OCI-LY3 (cell line): ENCODE measurements around the gene PNLIPRP3.

ENCODE experiments used
- H2AFZ ChIP-seq: fragments of 200-600, 300-600 bp; shearing (Covaris generic); 2 replicates; pipeline ENCODE4 v1.6.0; 2014; ENCODE audit warnings: antibody characterized with exemption, low read depth, low read length
- H3K27ac ChIP-seq: fragments of 200-600, 300-600 bp; sonication (generic); 2 replicates; pipeline ENCODE4 v1.5.1; 2014; ENCODE audit warnings: mild to moderate bottlenecking, low read length, moderate library complexity, mixed read lengths
- H3K27me3 ChIP-seq: fragments of 200-600, 300-600 bp; sonication (generic); 2 replicates; pipeline ENCODE4 v1.6.1; 2014; ENCODE audit warnings: low read depth, low read length, mixed read lengths
- H3K36me3 ChIP-seq: fragments of 200-600, 300-600 bp; sonication (generic); replicated peaks from 2 replicates; pipeline ENCODE3; 2014; ENCODE audit warnings: low read depth, low read length, mixed read lengths
- H3K4me1 ChIP-seq: fragments of 300-600, 200-600 bp; sonication (generic); 2 replicates; pipeline ENCODE4 v1.6.1; 2014; ENCODE audit warnings: low read length, mixed read lengths
- H3K4me2 ChIP-seq: fragments of 200-600, 300-600 bp; sonication (generic); 2 replicates; pipeline ENCODE4 v1.6.1; 2014; ENCODE audit warnings: low read length, mixed read lengths
- H3K4me3 ChIP-seq: fragments of 300-600, 200-600 bp; sonication (generic); 2 replicates; pipeline ENCODE4 v1.5.1; 2014; ENCODE audit warnings: antibody characterized with exemption, mild to moderate bottlenecking, low read length, moderate library complexity
- H3K79me2 ChIP-seq: fragments of 300-600, 200-600 bp; shearing (Covaris generic); 2 replicates; pipeline ENCODE4 v1.6.1; 2014; ENCODE audit warnings: mild to moderate bottlenecking, low read length, mixed read lengths
- H3K9ac ChIP-seq: fragments of 300-600, 200-600 bp; shearing (Covaris generic); 2 replicates; pipeline ENCODE4 v1.6.0; 2014; ENCODE audit warnings: mild to moderate bottlenecking, low read length, moderate library complexity
- H3K9me3 ChIP-seq: fragments of 200-600, 300-600 bp; shearing (Covaris generic); 2 replicates; pipeline ENCODE4 v1.6.1; 2014; ENCODE audit warnings: low read length, mixed read lengths; ENCODE audit not compliant: insufficient read depth
- H4K20me1 ChIP-seq: fragments of 200-600, 300-600 bp; sonication (generic); 2 replicates; pipeline ENCODE4 v1.6.1; 2016; ENCODE audit warnings: low read length, mixed read lengths; ENCODE audit not compliant: insufficient read depth
- CTCF ChIP-seq: fragments of 200-600, 300-600 bp; sonication (generic); IDR thresholded peaks from 2 replicates; pipeline ENCODE4 v1.5.1; 2014; ENCODE audit warnings: antibody characterized with exemption, low read length, low read depth
- EZH2phosphoT487 ChIP-seq: fragments of 200-600 bp; shearing (Covaris generic); IDR thresholded peaks from 2 replicates; pipeline ENCODE4 v1.6.1; 2018; ENCODE audit warnings: antibody characterized with exemption, mixed run types, low read depth

PNLIPRP3 gene

DNA sequence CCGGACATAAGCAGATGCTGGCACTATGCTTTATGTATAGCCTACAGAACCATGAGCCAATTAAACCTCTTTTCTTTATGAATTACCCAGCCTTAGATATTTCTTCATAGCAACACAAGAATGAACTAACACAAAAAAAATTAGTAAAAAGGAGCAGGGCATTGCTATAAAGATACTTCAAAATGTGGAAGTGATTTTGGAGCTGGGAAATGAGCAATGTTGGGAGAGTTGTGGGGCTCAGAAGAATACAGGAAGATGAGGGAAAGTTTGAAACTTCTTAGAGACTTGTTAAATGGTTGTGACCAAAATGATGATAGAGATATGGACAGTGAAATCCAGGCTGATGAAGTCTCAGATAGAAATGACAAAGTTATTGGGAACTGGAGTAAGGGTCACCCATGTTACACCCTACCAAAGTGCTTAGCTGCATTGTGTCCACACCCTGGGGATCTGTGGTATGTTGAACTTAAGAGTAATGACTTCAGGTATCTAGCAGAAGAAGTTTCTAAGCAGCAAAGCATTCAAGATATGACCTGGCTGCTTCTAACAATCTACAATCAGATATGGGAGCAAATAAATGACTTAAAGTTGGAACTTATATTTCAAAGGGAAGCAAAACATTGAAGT is 24.2 kb downstream of the PNLIPRP3 start:
- Histone ChIP-seq H3K79me2 (no peaks in the 10 kb centered on the region), H3K9ac (no peak overlapping the region), H3K4me2 (no peak overlapping the region), H3K4me1 (no peaks in the 10 kb centered on the region), H4K20me1 (no peaks in the 10 kb centered on the region), H3K27me3 (no peaks in the 10 kb centered on the region), H2AFZ (no peak overlapping the region), H3K27ac (no peak overlapping the region), H3K36me3 (no peaks in the 10 kb centered on the region), H3K4me3 (no peak overlapping the region), H3K9me3 (no peaks in the 10 kb centered on the region)
- no peak for TF ChIP-seq EZH2phosphoT487
- TF ChIP-seq CTCF = no peak

DNA sequence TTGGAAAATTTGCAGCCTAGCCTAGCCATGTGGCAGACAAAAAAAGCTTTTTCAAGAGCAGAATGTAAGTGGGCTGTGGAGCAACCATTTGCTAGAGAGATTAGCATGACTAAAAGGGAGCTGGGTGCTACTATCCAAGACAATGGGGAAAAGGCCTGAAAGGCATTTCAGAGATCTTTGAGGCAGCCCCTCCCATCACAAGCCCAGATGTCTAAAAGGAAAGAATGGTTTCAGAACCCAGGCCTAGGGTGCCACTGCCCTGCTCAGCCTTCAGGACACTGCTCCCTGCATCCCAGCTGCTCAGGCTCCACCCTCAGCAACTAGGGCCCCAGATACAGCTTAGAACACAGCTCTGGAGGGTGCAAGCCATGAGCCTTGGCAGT is 24.7 kb downstream of the PNLIPRP3 start:
- H3K79me2 ChIP-seq = no peaks in the 10 kb centered on the region
- no peaks in the 10 kb centered on the region for H3K27me3 ChIP-seq
- H3K36me3 ChIP-seq = no peaks in the 10 kb centered on the region
- H3K4me1 ChIP-seq = no peaks in the 10 kb centered on the region
- H3K4me3 ChIP-seq = no peak overlapping the region
- TF ChIP-seq EZH2phosphoT487 (no peak), CTCF (no peak)
- H3K4me2 ChIP-seq = no peak overlapping the region
- no peaks in the 10 kb centered on the region for H3K9me3 ChIP-seq
- H2AFZ ChIP-seq = no peak overlapping the region
- H3K27ac ChIP-seq = no peak overlapping the region
- no peaks in the 10 kb centered on the region for H4K20me1 ChIP-seq
- no peak overlapping the region for H3K9ac ChIP-seq

DNA sequence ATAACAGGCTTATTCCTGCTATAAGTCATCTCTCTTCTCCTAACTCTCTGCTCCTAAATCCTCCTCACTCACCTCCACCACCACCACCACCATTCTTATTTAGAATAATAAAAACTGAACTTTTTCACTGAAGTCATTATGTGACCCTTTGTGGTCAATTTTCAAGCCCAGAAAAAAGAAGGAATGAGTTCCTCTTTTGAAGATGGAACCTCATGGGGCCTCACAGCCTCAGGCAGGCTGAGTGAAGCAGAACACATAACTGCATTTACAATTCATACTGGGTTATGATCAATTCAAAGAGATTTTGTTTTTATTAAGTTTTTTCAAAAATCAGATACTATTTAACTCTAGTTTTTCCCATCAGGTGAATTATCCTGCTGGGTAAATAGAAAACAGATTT is 29.8 kb downstream of the PNLIPRP3 start:
- Histone ChIP-seq H3K27me3 (no peaks in the 10 kb centered on the region), H2AFZ (no peak overlapping the region), H3K36me3 (no peaks in the 10 kb centered on the region), H3K4me3 (no peak overlapping the region), H3K4me2 (no peak overlapping the region), H3K9me3 (no peaks in the 10 kb centered on the region), H4K20me1 (no peaks in the 10 kb centered on the region), H3K79me2 (no peaks in the 10 kb centered on the region), H3K9ac (no peak overlapping the region), H3K27ac (no peak overlapping the region), H3K4me1 (no peaks in the 10 kb centered on the region)
- TF ChIP-seq EZH2phosphoT487 (no peak), CTCF (no peak)

- TF ChIP-seq CTCF = no peak
- TF ChIP-seq EZH2phosphoT487 = no peak
- Histone ChIP-seq H3K4me3 (no peak overlapping the region), H3K4me1 (no peaks in the 10 kb centered on the region), H2AFZ (no peak overlapping the region), H3K36me3 (no peaks in the 10 kb centered on the region), H3K9me3 (no peaks in the 10 kb centered on the region), H3K4me2 (no peak overlapping the region), H4K20me1 (no peaks in the 10 kb centered on the region), H3K27ac (no peak overlapping the region), H3K9ac (no peak overlapping the region), H3K27me3 (no peaks in the 10 kb centered on the region), H3K79me2 (no peaks in the 10 kb centered on the region)
Observed at GRCh38 chr10:116460219-116460618, 32.6 kb downstream of the PNLIPRP3 start.
